T-helper 17 cell (primary cell): ENCODE data around the gene BTG4. TPM values are rescaled to one million over a fixed set of nuclear protein-coding genes. Genes with fewer than 3 reads are reported as not detected.

ENCODE experiments used
- total RNA-seq, 4 donors: library from RNA in 2 of 4; stranded (reverse) in 2 of 4; gene quantifications; one replicate each; pipeline ENCODE4 v1.2.3 and lab custom pipeline; 2022 to 2026

Gene BTG4
- total RNA-seq, 2 donors from 2014 or later, result not detected

Other genes starting within 250 kb of the BTG4 start
- gene POU2AF3, start 213.8 kb downstream of the BTG4 start, total RNA-seq, result not detected
- 10 to 100 TPM in 1 of 2 donors, 1 to 10 TPM in 1; 1.6 to 10.5 TPM for gene POU2AF1, start 133.1 kb downstream of the BTG4 start, total RNA-seq
- not detected for gene HOATZ, start 2.4 kb upstream of the BTG4 start, total RNA-seq
- gene LAYN, start 28.3 kb upstream of the BTG4 start, total RNA-seq, result 1 to 10 TPM in 1 of 2 donors, not detected in 1; 1.4 TPM
- gene SIK2, start 90.1 kb upstream of the BTG4 start, total RNA-seq, result 1 to 10 TPM; 8.1 to 9.6 TPM